Embryonic facial prominence (tissue), 1 donor: ENCODE measurements around the gene SEC14L1.

ENCODE experiments used
- DNase-seq: peaks from one replicate; pipeline ENCODE4 v3.0.0-alpha.2; 2016; ENCODE audit errors: extremely low spot score

Gene SEC14L1

DNA sequence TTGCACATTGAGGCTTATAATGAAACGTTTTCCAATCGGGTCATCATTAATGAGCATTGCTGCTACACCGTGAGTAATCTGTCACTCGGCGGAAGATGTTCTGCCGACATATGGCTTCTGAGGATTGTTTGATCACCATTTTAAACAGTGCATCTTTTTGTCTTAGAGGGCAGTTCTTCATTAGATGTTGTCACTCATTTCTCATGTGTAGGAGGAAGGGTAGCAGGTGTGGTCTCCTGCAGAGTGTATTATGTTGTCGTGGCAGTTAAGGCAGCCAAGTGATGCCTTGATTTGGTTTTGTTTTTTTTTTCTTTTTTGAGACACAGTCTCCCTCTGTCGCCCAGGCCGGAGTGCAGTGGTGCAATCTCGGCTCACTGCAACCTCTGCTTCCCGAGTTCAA is 50.5 kb downstream of the SEC14L1 start:
- no peak for DNase-seq

- no peak for DNase-seq
Measured at GRCh38 chr17:77193653-77194052, 52.9 kb downstream of the SEC14L1 start.

DNA sequence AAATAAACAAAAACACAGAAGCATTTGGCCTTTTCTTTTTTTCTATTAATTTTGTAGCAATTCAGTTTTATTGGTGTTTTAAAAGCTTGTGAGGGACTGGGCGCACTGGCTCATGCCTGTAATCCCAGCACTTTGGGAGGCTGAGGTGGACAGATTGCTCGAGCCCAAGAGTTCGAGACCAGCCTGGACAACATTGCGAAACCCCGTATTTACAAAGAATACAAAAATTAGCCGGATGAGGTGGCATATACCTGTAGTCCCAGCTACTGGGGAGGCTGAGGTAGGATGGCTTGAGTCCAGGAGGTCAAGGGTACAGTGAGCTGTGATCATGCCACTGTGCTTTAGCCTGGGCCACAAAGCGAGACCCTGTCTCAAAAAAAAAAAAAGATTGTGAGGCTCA is 53.4 kb downstream of the SEC14L1 start:
- DNase-seq = no peak

GRCh38 chr17:77196251-77196650 is 55.5 kb downstream of the SEC14L1 start:
- no peak for DNase-seq

GRCh38 chr17:77197115-77197514 is 56.3 kb downstream of the SEC14L1 start:
- DNase-seq = no peak

DNA sequence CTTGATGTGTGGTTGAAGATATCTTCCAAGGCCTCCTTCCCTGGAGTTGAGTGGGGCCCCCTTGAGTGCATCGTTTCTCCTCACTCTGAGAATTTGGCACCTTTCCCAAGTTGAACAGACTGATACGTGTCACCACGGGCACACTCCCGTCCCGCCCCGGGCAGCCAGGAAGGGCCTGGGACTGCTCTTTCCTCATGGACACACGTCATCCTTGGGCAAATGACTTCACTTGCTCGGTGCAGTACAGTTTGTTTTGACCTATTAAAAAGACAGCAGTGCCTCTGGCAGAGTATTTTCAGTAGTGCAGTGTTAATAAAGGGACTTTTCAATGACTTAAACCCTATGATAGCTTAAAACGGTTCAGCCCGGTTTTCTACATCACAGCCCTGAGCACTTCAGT is 59.9 kb downstream of the SEC14L1 start:
- no peak for DNase-seq

DNA sequence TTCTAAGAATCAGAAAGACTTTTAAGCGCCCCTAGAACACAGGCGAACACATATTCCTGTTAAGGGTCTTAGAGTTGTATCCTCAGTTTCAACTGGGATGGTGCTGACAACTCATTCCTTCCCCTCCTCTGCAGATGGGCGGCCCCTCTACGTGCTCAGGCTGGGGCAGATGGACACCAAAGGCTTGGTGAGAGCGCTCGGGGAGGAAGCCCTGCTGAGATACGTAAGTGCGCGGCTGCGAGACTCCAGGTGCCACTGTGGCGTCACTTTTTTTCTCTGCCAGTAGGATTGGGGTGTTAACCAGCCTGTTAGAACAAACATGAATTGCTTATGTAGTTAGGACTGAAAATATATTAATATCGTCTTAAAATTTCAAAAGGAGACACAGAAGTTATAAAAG is 62.7 kb downstream of the SEC14L1 start:
- no peak for DNase-seq

- no peak for DNase-seq
Measured at GRCh38 chr17:77203846-77204245, 63.1 kb downstream of the SEC14L1 start.

DNA sequence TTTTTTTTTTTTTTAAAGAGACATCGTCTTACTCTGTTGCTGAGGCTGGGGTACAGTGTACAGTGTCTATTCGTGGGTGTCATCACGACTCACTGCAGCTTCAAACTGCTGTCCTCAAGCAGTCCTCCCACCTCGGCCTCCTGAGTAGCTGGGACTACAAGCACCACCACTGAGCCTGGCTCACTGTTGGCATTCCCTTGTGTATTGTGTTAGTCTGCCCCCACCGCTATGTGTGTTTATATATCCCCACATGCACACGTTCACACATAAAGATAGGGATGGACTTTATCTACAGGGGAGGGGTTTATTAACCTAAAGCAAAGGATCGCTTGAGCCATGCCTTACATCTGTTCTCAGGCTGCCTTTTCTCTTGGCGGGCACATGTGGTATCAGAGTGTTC is 63.8 kb downstream of the SEC14L1 start:
- no peak for DNase-seq

DNA sequence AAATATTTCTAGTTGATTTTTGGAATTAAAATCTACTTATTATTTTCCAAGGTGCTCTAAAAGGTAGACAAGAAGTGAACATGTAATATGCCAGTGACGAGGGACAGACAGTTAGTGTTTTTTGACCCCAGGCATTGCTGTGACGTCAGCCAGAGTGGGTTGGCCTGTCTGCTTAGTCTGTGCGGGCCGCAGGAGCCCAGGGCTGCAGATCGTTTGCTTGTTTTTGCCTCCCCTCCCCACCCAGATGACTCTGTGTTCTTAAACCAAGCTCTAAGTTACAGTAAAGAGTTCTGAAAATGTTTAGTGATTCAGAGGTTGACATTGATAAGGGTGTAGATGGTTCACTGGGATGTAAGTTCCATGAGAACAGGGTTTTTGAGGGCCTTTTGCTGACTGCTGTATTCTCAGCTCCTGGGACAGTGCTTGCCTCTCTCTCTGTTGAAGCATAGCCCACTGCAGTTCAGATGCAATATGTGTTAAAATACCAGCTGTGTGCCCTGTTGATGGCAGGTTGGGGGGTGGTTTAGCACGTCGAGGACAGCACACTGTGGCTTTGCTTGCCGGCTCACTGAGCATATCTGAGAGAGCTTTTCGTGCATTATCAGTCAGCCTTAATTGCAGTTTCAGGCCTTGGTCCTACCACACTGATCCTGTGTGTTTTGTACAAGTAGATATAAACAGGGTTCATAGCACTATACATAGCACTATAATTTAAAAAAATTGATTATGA is 64.8 kb downstream of the SEC14L1 start:
- no peak for DNase-seq

GRCh38 chr17:77206158-77206956 is 65.6 kb downstream of the SEC14L1 start:
- DNase-seq = no peak

DNA sequence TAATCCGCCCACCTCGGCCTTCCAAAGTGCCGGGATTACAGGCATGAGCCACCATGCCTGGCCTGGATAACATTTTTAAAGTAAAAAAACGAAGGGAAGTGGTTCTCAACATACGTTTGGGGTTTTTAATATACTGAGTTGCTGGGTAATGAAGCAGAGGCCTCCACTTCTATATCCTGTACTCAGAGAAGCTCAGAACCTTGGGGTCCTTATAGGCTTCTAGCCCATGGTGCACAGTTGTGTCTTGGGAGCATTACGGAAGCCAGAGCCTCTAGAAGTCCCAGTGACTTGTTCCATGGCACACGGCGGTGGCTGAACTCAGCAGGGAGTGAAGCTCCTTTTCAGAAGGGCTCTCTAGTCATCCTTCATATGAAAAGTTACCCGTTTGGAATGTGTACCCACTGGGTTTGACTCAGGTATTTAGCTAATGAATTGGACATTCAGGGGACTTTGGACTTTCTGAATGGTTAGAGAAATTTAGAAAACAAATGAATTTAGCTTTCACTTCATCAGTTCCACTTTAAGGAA is 67.0 kb downstream of the SEC14L1 start:
- DNase-seq = no peak

GRCh38 chr17:77208217-77208808 is 67.5 kb downstream of the SEC14L1 start:
- no peak for DNase-seq

DNA sequence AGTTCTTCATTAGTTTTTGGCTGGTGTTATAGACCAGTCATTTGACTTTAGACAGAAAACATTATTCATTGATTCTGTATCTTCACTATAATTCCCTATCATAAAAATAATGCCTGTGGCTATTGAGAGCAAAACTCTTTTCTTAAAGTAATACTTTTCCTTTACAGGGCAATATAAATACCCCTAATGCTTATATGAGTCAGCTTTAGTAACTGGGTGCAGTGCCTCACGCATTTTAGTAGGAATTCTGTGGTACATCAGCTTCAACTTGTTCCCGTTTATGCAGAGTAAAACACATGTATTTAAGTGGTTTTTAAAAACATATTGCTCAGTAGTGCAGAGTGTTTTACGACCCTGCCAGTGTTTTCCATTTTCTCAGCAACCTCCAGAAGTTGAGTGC is 68.1 kb downstream of the SEC14L1 start:
- no peak for DNase-seq

DNA sequence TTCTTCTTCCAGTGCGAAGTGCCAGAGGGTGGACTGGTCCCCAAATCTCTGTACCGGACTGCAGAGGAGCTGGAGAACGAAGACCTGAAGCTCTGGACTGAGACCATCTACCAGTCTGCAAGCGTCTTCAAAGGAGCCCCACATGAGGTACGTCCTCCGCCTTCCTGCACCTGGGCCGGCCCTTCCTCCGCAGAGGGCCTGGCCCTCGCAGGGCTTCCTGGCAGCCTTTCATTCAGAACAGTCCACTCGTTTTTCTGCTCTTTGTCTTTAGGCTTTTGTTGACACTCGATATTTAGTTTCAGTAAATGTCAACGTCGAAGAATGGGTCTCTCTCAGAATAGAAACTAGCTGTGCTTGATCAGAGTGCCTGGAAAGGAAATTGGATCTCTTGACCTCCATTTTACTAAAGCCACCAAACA is 68.6 kb downstream of the SEC14L1 start:
- DNase-seq = no peak

DNA sequence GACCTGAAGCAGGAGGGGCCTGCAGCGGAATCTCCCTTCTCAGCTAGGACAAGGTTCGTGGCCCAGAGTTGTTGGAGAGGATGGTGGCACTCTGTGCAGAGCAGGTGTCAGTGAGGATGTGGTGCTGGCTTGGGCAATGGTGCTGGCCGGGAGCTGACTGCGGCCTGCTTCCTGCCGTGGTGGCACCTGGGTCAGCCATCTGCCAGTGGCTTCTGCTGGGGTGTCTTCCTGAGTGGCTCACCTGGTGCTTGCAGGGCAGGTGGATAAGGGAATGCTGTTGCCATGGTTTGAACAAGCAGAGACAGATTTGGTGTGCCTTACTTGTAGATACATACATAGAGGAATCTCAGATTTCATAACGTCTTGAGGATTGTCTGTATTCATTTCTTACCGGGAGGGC is 69.6 kb downstream of the SEC14L1 start:
- DNase-seq = no peak

GRCh38 chr17:77210946-77211541 is 70.3 kb downstream of the SEC14L1 start:
- no peak for DNase-seq

GRCh38 chr17:77211681-77212080 is 70.9 kb downstream of the SEC14L1 start:
- DNase-seq = no peak

DNA sequence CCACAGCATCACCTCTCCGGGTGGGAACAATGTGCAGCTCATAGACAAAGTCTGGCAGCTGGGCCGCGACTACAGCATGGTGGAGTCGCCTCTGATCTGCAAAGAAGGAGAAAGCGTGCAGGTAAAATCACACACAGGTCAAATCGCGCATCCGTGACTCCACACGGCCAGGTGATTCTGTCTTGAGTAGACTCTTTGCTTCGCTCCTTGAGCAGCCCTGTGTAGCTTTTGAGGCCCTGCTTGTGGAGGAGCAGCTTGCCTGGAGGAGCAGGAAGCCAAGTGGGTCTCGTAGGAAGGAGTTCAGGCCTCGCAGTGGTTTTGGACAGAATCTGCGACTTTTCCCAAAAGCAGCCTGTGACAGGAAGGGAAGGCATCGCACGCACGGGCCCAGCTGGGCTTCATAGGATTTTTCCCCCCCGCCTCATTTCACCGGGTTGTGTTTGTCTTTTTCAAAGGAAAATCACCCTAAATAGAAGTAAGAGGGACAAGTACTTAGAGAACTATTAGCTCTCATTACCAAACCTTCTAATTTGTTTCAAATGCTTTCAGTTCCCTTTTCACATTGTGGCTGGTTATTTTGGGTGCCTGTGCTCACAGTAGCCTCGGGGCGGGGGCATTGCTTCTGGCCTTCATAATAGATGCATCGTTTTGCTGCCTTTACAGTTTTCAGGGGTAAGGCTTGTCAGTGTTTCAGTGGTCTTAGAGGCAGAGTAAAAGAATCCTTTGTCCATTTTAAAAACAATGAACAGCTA is 71.5 kb downstream of the SEC14L1 start:
- no peak for DNase-seq

- DNase-seq = no peak
Measured at GRCh38 chr17:77212833-77213777, 72.3 kb downstream of the SEC14L1 start.
